OCI-LY1 (cell line): ENCODE results near the gene KCNT2.

ENCODE experiments used
- H2AFZ ChIP-seq: fragments of 200-600 bp; sonication (generic), shearing (Covaris generic); 2 replicates; pipeline ENCODE4 v1.6.0; 2014; ENCODE audit warnings: antibody characterized with exemption, mild to moderate bottlenecking, low read length
- H3F3A ChIP-seq: fragments of 200-600 bp; sonication (generic), shearing (Covaris generic); 2 replicates; pipeline ENCODE4 v1.6.0; 2014; ENCODE audit warnings: mild to moderate bottlenecking, antibody characterized with exemption, low read length, moderate library complexity; ENCODE audit not compliant: insufficient read depth
- H3K27ac ChIP-seq: fragments of 200-600 bp; sonication (generic); 2 replicates; pipeline ENCODE4 v1.5.1; 2014; ENCODE audit warnings: low read length, mixed run types, mild to moderate bottlenecking, low read depth; ENCODE audit not compliant: poor library complexity, severe bottlenecking
- H3K27me3 ChIP-seq: fragments of 200-600 bp; sonication (generic); 2 replicates; pipeline ENCODE4 v1.6.0; 2014; ENCODE audit warnings: antibody characterized with exemption, mild to moderate bottlenecking, low read length, moderate library complexity; ENCODE audit not compliant: insufficient read depth
- H3K36me3 ChIP-seq: fragments of 200-600 bp; sonication (generic); 2 replicates; pipeline ENCODE4 v1.6.1; 2014; ENCODE audit warnings: mild to moderate bottlenecking, antibody characterized with exemption, low read length, moderate library complexity, mixed read lengths; ENCODE audit not compliant: insufficient read depth
- H3K4me1 ChIP-seq: fragments of 200-600 bp; sonication (generic); 2 replicates; pipeline ENCODE4 v1.5.1; 2014; ENCODE audit warnings: mild to moderate bottlenecking, low read length, moderate library complexity; ENCODE audit not compliant: insufficient read depth, severe bottlenecking
- H3K4me2 ChIP-seq: fragments of 200-600 bp; sonication (generic), shearing (Covaris generic); 2 replicates; pipeline ENCODE4 v1.6.1; 2014; ENCODE audit warnings: low read length
- H3K4me3 ChIP-seq: fragments of 200-600 bp; sonication (generic); 2 replicates; pipeline ENCODE4 v1.5.1; 2014; ENCODE audit warnings: low read length, low read depth, mild to moderate bottlenecking, mixed read lengths; ENCODE audit not compliant: poor library complexity, severe bottlenecking
- H3K79me2 ChIP-seq: fragments of 200-600 bp; shearing (Covaris generic); 2 replicates; pipeline ENCODE4 v1.6.1; 2016; ENCODE audit warnings: mixed run types, low read length, mixed read lengths; ENCODE audit not compliant: insufficient read depth
- H3K9ac ChIP-seq: fragments of 200-600 bp; sonication (generic), shearing (Covaris generic); 2 replicates; pipeline ENCODE4 v1.6.1; 2014; ENCODE audit warnings: mild to moderate bottlenecking, low read length, mixed read lengths
- H3K9me2 ChIP-seq: fragments of 200-600 bp; sonication (generic), shearing (Covaris generic); 2 replicates; pipeline ENCODE4 v1.6.1; 2014; ENCODE audit warnings: low read depth, mild to moderate bottlenecking, low read length, mixed read lengths
- H3K9me3 ChIP-seq: fragments of 200-600 bp; shearing (Covaris generic); 2 replicates; pipeline ENCODE4 v1.6.1; 2014; ENCODE audit warnings: low read length, mixed read lengths
- H4K20me1 ChIP-seq: fragments of 200-600 bp; sonication (generic), shearing (Covaris generic); 2 replicates; pipeline ENCODE4 v1.6.0; 2016; ENCODE audit warnings: mild to moderate bottlenecking, low read length; ENCODE audit not compliant: insufficient read depth
- CTCF ChIP-seq: fragments of 200-600 bp; sonication (generic), shearing (Covaris generic); IDR thresholded peaks from 2 replicates; pipeline ENCODE4 v1.5.1; 2017; ENCODE audit warnings: mild to moderate bottlenecking, antibody characterized with exemption, low read length, moderate library complexity, mixed read lengths
- EZH2 ChIP-seq: fragments of 200-600 bp; sonication (generic), shearing (Covaris generic); IDR thresholded peaks from 2 replicates; pipeline ENCODE4 v1.8.0; 2017; ENCODE audit warnings: borderline replicate concordance, mixed run types, mild to moderate bottlenecking, antibody characterized with exemption, low read length, moderate library complexity, mixed read lengths

Gene KCNT2

GRCh38 chr1:196486346-196486745 is 121.9 kb downstream of the KCNT2 start:
- no peaks in the 10 kb centered on the region for H4K20me1 ChIP-seq

GRCh38 chr1:196481616-196482015 is 126.6 kb downstream of the KCNT2 start:
- Histone ChIP-seq H2AFZ (no peak overlapping the region), H3K9me2 (no peaks in the 10 kb centered on the region), H3K27ac (no peak overlapping the region), H3K36me3 (no peaks in the 10 kb centered on the region), H3K4me2 (no peak overlapping the region), H4K20me1 (no peaks in the 10 kb centered on the region), H3K27me3 (no peaks in the 10 kb centered on the region), H3F3A (no peaks in the 10 kb centered on the region), H3K79me2 (no peaks in the 10 kb centered on the region), H3K9me3 (no peaks in the 10 kb centered on the region), H3K4me1 (no peaks in the 10 kb centered on the region), H3K4me3 (no peak overlapping the region), H3K9ac (no peak overlapping the region)
- no peak for TF ChIP-seq EZH2
- TF ChIP-seq CTCF, result no peak

More at GRCh38 chr1:196486346-196486745, 121.9 kb downstream of the KCNT2 start:
- Histone ChIP-seq H3K9ac (no peak overlapping the region), H3K4me3 (no peak overlapping the region), H3F3A (no peaks in the 10 kb centered on the region), H3K79me2 (no peaks in the 10 kb centered on the region), H3K9me2 (no peaks in the 10 kb centered on the region), H3K36me3 (no peaks in the 10 kb centered on the region), H3K9me3 (no peaks in the 10 kb centered on the region), H3K4me2 (no peak overlapping the region), H2AFZ (no peak overlapping the region), H3K4me1 (no peaks in the 10 kb centered on the region), H3K27ac (no peak overlapping the region), H3K27me3 (no peaks in the 10 kb centered on the region)
- TF ChIP-seq EZH2 (no peak), CTCF (no peak)

GRCh38 chr1:196477262-196477661 is 131.0 kb downstream of the KCNT2 start:
- Histone ChIP-seq H3K27me3 (no peaks in the 10 kb centered on the region), H4K20me1 (no peaks in the 10 kb centered on the region), H3K9ac (no peak overlapping the region), H2AFZ (no peak overlapping the region), H3K79me2 (no peaks in the 10 kb centered on the region), H3K4me2 (no peak overlapping the region), H3K4me3 (no peak overlapping the region), H3K27ac (no peak overlapping the region), H3F3A (no peaks in the 10 kb centered on the region), H3K9me3 (no peaks in the 10 kb centered on the region), H3K36me3 (no peaks in the 10 kb centered on the region), H3K9me2 (no peaks in the 10 kb centered on the region), H3K4me1 (no peaks in the 10 kb centered on the region)
- TF ChIP-seq CTCF, result no peak
- TF ChIP-seq EZH2, result no peak
